Large intestine (tissue), 3 donors: Measurements from ENCODE around the gene AVPR2. TPM values are rescaled to one million over a fixed set of nuclear protein-coding genes. Genes with fewer than 3 reads are reported as not detected.

Experiments used
- DNase-seq, 2 donors: peaks; one replicate each; pipeline versions ENCODE4 v3.0.0 to v3.0.0-alpha.2; 2013
- H3K27ac ChIP-seq: one replicate; pipeline ENCODE4 v1.5.1; 2013; ENCODE audit warnings: low read length
- H3K27me3 ChIP-seq: 2 replicates; pipeline ENCODE4 v1.6.1; 2013; ENCODE audit warnings: low read length; ENCODE audit not compliant: control insufficient read depth, insufficient read depth
- H3K36me3 ChIP-seq: 2 replicates; pipeline ENCODE4 v1.6.1; 2013; ENCODE audit warnings: low read length; ENCODE audit not compliant: control insufficient read depth, insufficient read depth
- H3K4me1 ChIP-seq: one replicate; pipeline ENCODE4 v1.6.1; 2013; ENCODE audit warnings: low read length; ENCODE audit not compliant: control insufficient read depth, insufficient read depth
- H3K4me3 ChIP-seq: one replicate; pipeline ENCODE4 v1.5.1; 2013; ENCODE audit warnings: low read length
- H3K9me3 ChIP-seq: one replicate; pipeline ENCODE4 v1.6.1; 2013; ENCODE audit warnings: mild to moderate bottlenecking, low read depth, low read length, moderate library complexity; ENCODE audit not compliant: control insufficient read depth
- WGBS: methylation state at CpG from one replicate; pipeline ENCODE4 v1.1.5; 2013; ENCODE audit warnings: low lambda C conversion rate; ENCODE audit not compliant: insufficient coverage; 5-methylcytosine and 5-hydroxymethylcytosine counted together
- polyA plus RNA-seq: library from polyadenylated mRNA; unstranded; fragments of 120-200 nt; gene quantifications from one replicate; pipeline ENCODE4 v1.2.1, GENCODE V29; 2013

The AVPR2 gene
- polyA plus RNA-seq, 1 donor: 0.28 TPM

- Histone ChIP-seq H3K27me3 (no peaks in the 10 kb centered on the region), H3K4me3 (peak overlapping the region; percentile 77), H3K4me1 (peaks cover 33% of the 10 kb centered on the region), H3K27ac (peak overlapping the region; percentile 67), H3K9me3 (no peaks in the 10 kb centered on the region), H3K36me3 (peaks cover 19% of the 10 kb centered on the region)
- no peak for DNase-seq
- WGBS: no CpG with 5 or more reads among the region's 6 CpGs
These were observed 40.3 kb downstream of the AVPR2 start for GRCh38 chrX:153944800-153945150.

GRCh38 chrX:153945956-153946943 is 41.8 kb downstream of the AVPR2 start:
- no peak overlapping the region for H3K4me3 ChIP-seq
- WGBS: no CpG with 5 or more reads among the region's 24 CpGs
- H3K36me3 ChIP-seq: peaks cover 29% of the 10 kb centered on the region
- H3K27me3 ChIP-seq: no peaks in the 10 kb centered on the region
- peaks cover 31% of the 10 kb centered on the region for H3K4me1 ChIP-seq
- H3K27ac ChIP-seq: peak overlapping the region; percentile 67
- DNase-seq: no peak
- H3K9me3 ChIP-seq: no peaks in the 10 kb centered on the region

GRCh38 chrX:153947009-153947769 is 42.7 kb downstream of the AVPR2 start:
- peaks cover 30% of the 10 kb centered on the region for H3K4me1 ChIP-seq
- WGBS: no CpG with 5 or more reads among the region's 19 CpGs
- H3K9me3 ChIP-seq: no peaks in the 10 kb centered on the region
- peak overlapping the region; percentile 67 for H3K27ac ChIP-seq
- peak; percentile 81 to 84 for DNase-seq
- no peaks in the 10 kb centered on the region for H3K27me3 ChIP-seq
- H3K4me3 ChIP-seq: no peak overlapping the region
- peaks cover 39% of the 10 kb centered on the region for H3K36me3 ChIP-seq

GRCh38 chrX:153948002-153948466 is 43.6 kb downstream of the AVPR2 start:
- Histone ChIP-seq H3K4me3 (no peak overlapping the region), H3K4me1 (peaks cover 27% of the 10 kb centered on the region), H3K36me3 (peaks cover 47% of the 10 kb centered on the region), H3K27ac (no peak overlapping the region), H3K27me3 (no peaks in the 10 kb centered on the region), H3K9me3 (no peaks in the 10 kb centered on the region)
- no peak for DNase-seq
- WGBS: no CpG with 5 or more reads among the region's 10 CpGs

DNA sequence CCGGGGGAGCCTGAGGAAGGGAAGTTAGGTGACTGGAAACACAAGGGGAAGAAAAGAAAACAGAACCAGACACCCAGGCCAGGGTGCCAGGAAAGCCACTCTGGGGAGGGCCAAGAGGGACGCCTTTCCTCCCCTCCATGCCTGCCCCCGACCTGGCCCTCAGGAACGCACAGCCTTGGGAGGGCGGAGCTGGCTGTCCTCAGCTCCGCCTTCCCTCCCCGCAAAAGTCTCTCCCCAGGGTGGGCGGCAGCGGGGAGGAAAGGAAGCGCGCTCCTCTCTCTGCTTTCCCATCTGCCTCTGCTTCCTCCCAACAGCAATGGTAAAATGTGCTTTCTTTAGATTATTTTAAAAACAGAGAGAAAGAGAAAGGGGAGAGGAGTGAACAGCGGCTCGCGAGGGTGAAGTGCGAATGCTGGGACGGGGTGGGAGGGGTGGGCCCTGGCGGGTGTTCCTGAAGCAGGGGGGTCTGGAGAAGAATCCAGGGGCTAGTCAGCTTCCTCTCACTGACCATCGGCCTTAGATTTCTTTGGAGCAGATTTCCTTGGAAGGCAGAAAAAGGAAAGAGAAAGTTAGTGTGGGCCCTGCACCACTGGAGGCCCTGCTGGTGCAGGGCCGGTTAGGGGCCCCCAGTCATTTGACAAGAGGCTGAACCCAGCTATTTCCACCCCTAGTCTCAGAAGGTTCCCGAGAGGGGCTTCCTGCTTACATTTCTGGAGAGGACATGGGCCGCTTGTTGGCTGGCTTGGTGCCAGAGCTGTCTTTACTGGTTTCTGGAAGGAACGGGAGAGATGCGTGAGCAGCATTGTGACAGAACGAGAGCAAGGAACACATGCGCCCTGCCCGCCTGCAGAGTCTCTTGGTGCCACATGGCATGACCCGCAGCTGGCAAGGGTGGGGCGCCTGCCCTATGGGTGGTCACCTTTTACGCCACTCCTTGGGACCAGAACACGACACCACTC is 44.7 kb downstream of the AVPR2 start:
- H3K36me3 ChIP-seq: peaks cover 57% of the 10 kb centered on the region
- DNase-seq: no peak
- H3K27me3 ChIP-seq: no peaks in the 10 kb centered on the region
- no peak overlapping the region for H3K27ac ChIP-seq
- no peak overlapping the region for H3K4me3 ChIP-seq
- H3K9me3 ChIP-seq: no peaks in the 10 kb centered on the region
- H3K4me1 ChIP-seq: peaks cover 21% of the 10 kb centered on the region
- WGBS: no CpG with 5 or more reads among the region's 30 CpGs

DNA sequence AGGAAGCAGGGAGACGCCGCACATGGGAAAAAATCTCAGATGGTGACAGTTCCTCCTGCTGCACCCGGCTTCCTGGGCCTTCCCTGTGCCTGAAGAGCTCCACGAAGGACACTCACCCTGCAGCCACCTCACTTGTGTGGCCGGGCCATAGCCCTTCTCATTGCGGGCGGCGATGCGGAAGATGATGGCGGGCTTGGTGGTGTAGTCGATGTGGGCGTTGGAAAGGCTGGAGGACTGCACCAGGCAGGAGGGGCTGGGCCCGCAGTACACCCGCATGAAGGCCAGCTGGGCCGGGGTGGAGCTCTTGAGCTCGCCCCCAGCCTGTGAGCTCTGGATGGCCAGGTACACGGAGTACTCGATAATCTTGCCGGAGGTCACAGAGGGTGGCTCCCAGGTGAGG is 45.7 kb downstream of the AVPR2 start:
- WGBS: no CpG with 5 or more reads among the region's 19 CpGs
- DNase-seq: no peak
- no peak overlapping the region for H3K27ac ChIP-seq
- no peaks in the 10 kb centered on the region for H3K9me3 ChIP-seq
- H3K4me1 ChIP-seq: peaks cover 17% of the 10 kb centered on the region
- peaks cover 60% of the 10 kb centered on the region for H3K36me3 ChIP-seq
- H3K27me3 ChIP-seq: no peaks in the 10 kb centered on the region
- H3K4me3 ChIP-seq: no peak overlapping the region

GRCh38 chrX:153951683-153952372 is 47.4 kb downstream of the AVPR2 start:
- H3K4me1 ChIP-seq: peaks cover 10% of the 10 kb centered on the region
- H3K27me3 ChIP-seq: no peaks in the 10 kb centered on the region
- no peaks in the 10 kb centered on the region for H3K9me3 ChIP-seq
- no peak for DNase-seq
- no peak overlapping the region for H3K4me3 ChIP-seq
- no CpG with 5 or more reads among the region's 28 CpGs for WGBS
- H3K27ac ChIP-seq: no peak overlapping the region
- H3K36me3 ChIP-seq: peaks cover 73% of the 10 kb centered on the region

GRCh38 chrX:153952373-153953026 is 48.0 kb downstream of the AVPR2 start:
- no CpG with 5 or more reads among the region's 32 CpGs for WGBS
- no peaks in the 10 kb centered on the region for H3K27me3 ChIP-seq
- no peak overlapping the region for H3K4me3 ChIP-seq
- H3K4me1 ChIP-seq: peaks cover 6% of the 10 kb centered on the region
- H3K36me3 ChIP-seq: peaks cover 78% of the 10 kb centered on the region
- no peak for DNase-seq
- H3K9me3 ChIP-seq: no peaks in the 10 kb centered on the region
- peak overlapping the region; percentile 29 for H3K27ac ChIP-seq

GRCh38 chrX:153953342-153953830 is 48.9 kb downstream of the AVPR2 start:
- WGBS: no CpG with 5 or more reads among the region's 33 CpGs
- Histone ChIP-seq H3K9me3 (no peaks in the 10 kb centered on the region), H3K4me3 (no peak overlapping the region), H3K27me3 (no peaks in the 10 kb centered on the region), H3K36me3 (peaks cover 80% of the 10 kb centered on the region), H3K4me1 (peaks cover 4% of the 10 kb centered on the region), H3K27ac (peak overlapping the region; percentile 29)
- DNase-seq: peak in 1 of 2 donors; percentile 46
